ENCODE measurements around the gene CHRNE.
"Not testable (repeated sequence)": the region's sequence is repeated elsewhere in the genome, so short reads cannot be mapped to it uniquely, and the experiment has no call there.

The CHRNE gene

DNA sequence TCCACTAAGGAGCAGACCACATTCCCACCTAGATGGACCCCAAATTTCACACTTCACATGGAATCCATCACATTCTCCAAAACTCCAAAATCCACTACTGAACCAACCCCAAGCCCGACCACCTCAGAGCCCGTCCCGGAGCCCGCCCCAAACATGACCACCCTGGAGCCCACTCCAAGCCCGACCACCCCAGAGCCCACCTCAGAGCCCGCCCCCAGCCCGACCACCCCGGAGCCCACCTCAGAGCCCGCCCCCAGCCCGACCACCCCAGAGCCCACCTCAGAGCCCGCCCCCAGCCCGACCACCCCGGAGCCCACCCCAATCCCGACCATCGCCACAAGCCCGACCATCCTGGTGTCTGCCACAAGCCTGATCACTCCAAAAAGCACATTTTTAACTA is 30.7 kb upstream of the CHRNE start:
- H3K9me3 ChIP-seq (ENCODE audit: severe bottlenecking), result no peaks in the 10 kb centered on the region
- no peaks in the 10 kb centered on the region for H3K27me3 ChIP-seq (ENCODE audit: insufficient read depth, low read depth, severe bottlenecking)
- peaks cover 16% of the 10 kb centered on the region for H3K36me3 ChIP-seq
- no peak overlapping the region for H3K4me3 ChIP-seq (ENCODE audit: low read depth, low read length)
- no peak overlapping the region for H3K27ac ChIP-seq
- no peak for DNase-seq
- TF ChIP-seq CTCF (IDR thresholded peaks at IDR 0.05; ENCODE audit: low read depth, low read length), result no peak

DNA sequence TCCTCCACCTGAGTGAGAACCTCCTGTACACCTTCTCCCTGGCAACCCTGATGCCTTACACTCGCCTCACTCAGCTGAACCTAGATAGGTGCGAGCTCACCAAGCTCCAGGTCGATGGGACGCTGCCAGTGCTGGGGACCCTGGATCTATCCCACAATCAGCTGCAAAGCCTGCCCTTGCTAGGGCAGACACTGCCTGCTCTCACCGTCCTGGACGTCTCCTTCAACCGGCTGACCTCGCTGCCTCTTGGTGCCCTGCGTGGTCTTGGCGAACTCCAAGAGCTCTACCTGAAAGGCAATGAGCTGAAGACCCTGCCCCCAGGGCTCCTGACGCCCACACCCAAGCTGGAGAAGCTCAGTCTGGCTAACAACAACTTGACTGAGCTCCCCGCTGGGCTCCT is 29.9 kb upstream of the CHRNE start:
- H3K9me3 ChIP-seq (ENCODE audit: severe bottlenecking), result no peaks in the 10 kb centered on the region
- no peak overlapping the region for H3K27ac ChIP-seq
- no peak overlapping the region for H3K4me3 ChIP-seq (ENCODE audit: low read depth, low read length)
- H3K27me3 ChIP-seq (ENCODE audit: insufficient read depth, low read depth, severe bottlenecking), result no peaks in the 10 kb centered on the region
- TF ChIP-seq CTCF (IDR thresholded peaks at IDR 0.05; ENCODE audit: low read depth, low read length), result no peak
- no peak for DNase-seq
- peaks cover 7% of the 10 kb centered on the region for H3K36me3 ChIP-seq

DNA sequence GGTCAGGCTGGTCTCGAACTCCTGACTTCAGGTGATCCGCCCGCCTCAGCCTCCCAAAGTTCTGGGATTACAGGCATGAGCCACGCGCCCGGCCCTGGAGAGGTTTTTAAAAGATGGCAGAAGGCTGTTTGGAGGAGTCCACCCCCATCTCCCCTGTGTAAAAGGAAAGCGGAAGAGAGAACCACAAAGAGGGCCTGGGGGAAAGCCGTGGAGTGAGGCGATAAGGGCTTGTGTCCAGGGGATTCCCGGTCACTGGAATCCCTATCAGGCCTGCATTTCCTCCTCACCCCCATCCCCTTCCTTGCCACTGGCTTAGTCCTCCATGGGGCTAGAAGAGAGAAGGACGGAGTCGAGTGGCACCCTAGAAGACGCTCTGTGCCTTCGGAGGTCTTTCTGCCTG is 29.1 kb upstream of the CHRNE start, which contains the start of gene GP1BA:
TSS of gene GP1BA (plus strand) at position 315 of the 400 bp plus-strand sequence. CDS start 328 bp downstream, outside the sequence.
- TF ChIP-seq CTCF (IDR thresholded peaks at IDR 0.05; ENCODE audit: low read depth, low read length), result no peak
- no peak for DNase-seq
- Histone ChIP-seq H3K27ac (no peak within 1 kb of the TSS), H3K27me3 (ENCODE audit: insufficient read depth, low read depth, severe bottlenecking) (no peaks in the 10 kb centered on the region), H3K36me3 (no peaks in the 10 kb centered on the region; the same call in none of the 2 replicates), H3K4me3 (ENCODE audit: low read depth, low read length) (no peak within 1 kb of the TSS), H3K9me3 (ENCODE audit: severe bottlenecking) (no peaks in the 10 kb centered on the region)

GRCh38 chr17:4928881-4929280 is 26.0 kb upstream of the CHRNE start:
- Histone ChIP-seq H3K4me3 (ENCODE audit: low read depth, low read length) (no peak overlapping the region), H3K36me3 (no peaks in the 10 kb centered on the region), H3K27me3 (ENCODE audit: insufficient read depth, low read depth, severe bottlenecking) (no peaks in the 10 kb centered on the region), H3K9me3 (ENCODE audit: severe bottlenecking) (no peaks in the 10 kb centered on the region), H3K27ac (no peak overlapping the region)
- DNase-seq, result no peak
- no peak for TF ChIP-seq CTCF (IDR thresholded peaks at IDR 0.05; ENCODE audit: low read depth, low read length)

GRCh38 chr17:4926577-4927335 is 23.9 kb upstream of the CHRNE start:
- not testable (repeated sequence) for DNase-seq; H3K27ac ChIP-seq; H3K4me3 ChIP-seq (ENCODE audit: low read depth, low read length); H3K36me3 ChIP-seq; H3K9me3 ChIP-seq (ENCODE audit: severe bottlenecking); H3K27me3 ChIP-seq (ENCODE audit: insufficient read depth, low read depth, severe bottlenecking)

DNA sequence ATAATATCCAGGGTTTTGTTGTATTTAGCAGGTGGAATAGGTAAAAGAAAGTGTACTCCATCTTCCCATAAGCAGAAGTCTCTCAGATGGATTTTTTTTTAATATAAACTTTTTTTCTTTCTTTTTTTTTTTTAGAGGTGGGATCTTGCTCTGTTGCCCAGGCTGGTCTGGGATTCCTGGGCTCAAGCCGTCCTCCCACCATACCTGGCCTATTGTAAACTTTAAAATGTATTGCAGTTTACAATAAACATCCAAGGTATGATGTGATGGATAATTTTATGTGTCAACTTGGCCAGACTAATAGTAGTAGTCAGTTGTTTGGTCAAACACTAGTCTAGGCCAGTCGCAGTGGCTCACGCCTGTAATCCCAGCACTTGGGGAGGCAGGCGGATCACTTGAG is 18.4 kb upstream of the CHRNE start:
- DNase-seq, result no peak
- Histone ChIP-seq H3K27ac (no peak overlapping the region), H3K9me3 (ENCODE audit: severe bottlenecking) (no peaks in the 10 kb centered on the region), H3K27me3 (ENCODE audit: insufficient read depth, low read depth, severe bottlenecking) (no peaks in the 10 kb centered on the region), H3K4me3 (ENCODE audit: low read depth, low read length) (no peak overlapping the region), H3K36me3 (no peaks in the 10 kb centered on the region)
- no peak for TF ChIP-seq CTCF (IDR thresholded peaks at IDR 0.05; ENCODE audit: low read depth, low read length)
